GM12865 (cell line): Measurements from ENCODE around the gene GPR149.
A peak's percentile ranks its signal among the peaks of the same experiment; 100 is the strongest.

Experiments
- DNase-seq: peaks from one replicate; pipeline ENCODE4 v3.0.0; 2010; ENCODE audit warnings: low read depth
- H3K4me3 ChIP-seq: 2 replicates; pipeline ENCODE4 v1.5.1; 2011; ENCODE audit warnings: mild to moderate bottlenecking, low read depth, low read length, control low read depth
- CTCF ChIP-seq: IDR thresholded peaks from 2 replicates; pipeline ENCODE4 v1.5.1; 2011; ENCODE audit warnings: low read length, control low read depth, low read depth, inconsistent platforms; ENCODE audit not compliant: insufficient read depth; ENCODE audit errors: missing control alignments

Gene GPR149

GRCh38 chr3:154428286-154429206 lies 1.4 kb downstream of the GPR149 start:
- DNase-seq: no peak

GRCh38 chr3:154427685-154428285 lies 2.2 kb downstream of the GPR149 start:
- H3K4me3 ChIP-seq: no peak overlapping the region
- no peak for TF ChIP-seq CTCF
- no peak for DNase-seq

More at GRCh38 chr3:154428286-154429206, 1.4 kb downstream of the GPR149 start:
- no peak for TF ChIP-seq CTCF
- no peak overlapping the region for H3K4me3 ChIP-seq

GRCh38 chr3:154422694-154423093 lies 7.3 kb downstream of the GPR149 start:
- no peak overlapping the region for H3K4me3 ChIP-seq
- TF ChIP-seq CTCF: no peak
- DNase-seq: no peak

- no peak for DNase-seq
- TF ChIP-seq CTCF: no peak
- no peak overlapping the region for H3K4me3 ChIP-seq
Measured at GRCh38 chr3:154421083-154421482, 8.9 kb downstream of the GPR149 start.

- H3K4me3 ChIP-seq: no peak overlapping the region
- peak; percentile 58 for DNase-seq
- TF ChIP-seq CTCF: no peak
Measured at GRCh38 chr3:154398084-154398967, 31.7 kb downstream of the GPR149 start.

GRCh38 chr3:154389861-154390260 lies 40.1 kb downstream of the GPR149 start:
- TF ChIP-seq CTCF: no peak
- no peak overlapping the region for H3K4me3 ChIP-seq
- DNase-seq: no peak
